Non-pigmented ciliary epithelial cell (primary cell): ENCODE measurements around the gene GPX3.

Experiments used
- DNase-seq: peaks from one replicate; pipeline ENCODE4 v3.0.0-alpha.2; 2010; ENCODE audit warnings: low read depth

Gene GPX3

DNA sequence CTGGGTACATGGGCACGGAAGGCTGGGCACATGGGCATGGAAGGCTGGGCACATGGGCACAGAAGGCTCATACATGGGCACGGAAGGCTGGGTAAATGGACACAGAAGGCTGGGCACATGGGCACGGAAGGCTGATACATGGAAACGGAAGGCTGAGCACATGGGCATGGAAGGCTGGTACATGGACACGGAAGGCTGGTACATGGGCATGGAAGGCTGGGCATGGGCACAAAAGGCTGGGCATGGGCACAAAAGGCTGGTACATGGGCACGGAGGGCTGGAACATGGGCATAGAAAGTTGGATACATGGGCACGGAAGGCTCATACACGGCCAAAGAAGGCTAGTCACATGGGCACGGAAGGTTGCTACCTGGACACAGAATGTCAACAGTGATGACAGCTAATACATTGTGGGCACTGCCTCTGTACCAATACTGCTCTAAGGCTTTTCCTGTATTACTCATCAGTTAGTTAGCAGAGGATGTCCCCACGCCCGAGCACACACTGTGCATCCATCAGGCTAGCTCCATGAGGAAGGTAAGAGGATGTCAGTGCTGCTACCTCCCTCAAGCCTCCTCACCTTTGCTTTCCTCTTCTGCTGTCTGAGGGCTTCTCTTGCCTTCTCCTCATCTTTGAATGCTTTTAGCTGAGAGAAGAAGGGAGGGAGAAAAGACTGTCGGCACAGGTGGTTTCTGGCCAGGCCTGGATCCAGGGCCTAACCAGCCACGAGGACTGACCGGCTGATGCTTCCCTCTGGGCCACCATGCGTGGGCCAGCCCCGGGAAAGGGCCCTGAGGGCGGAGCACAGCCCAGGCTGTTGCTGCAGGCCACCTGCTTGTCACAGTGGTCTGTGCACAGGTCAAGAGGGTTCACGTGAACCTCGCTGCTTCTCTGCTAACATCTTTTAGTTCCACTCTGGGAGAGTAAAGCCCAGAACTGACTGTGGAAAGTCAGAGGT is 14.3 kb downstream of the GPX3 start:
- no peak for DNase-seq

GRCh38 chr5:151036556-151036955 is 16.2 kb downstream of the GPX3 start:
- DNase-seq = no peak

GRCh38 chr5:151037561-151038411 is 17.4 kb downstream of the GPX3 start:
- no peak for DNase-seq

- no peak for DNase-seq
These were observed 18.0 kb downstream of the GPX3 start for GRCh38 chr5:151038412-151038745.

- no peak for DNase-seq
These were observed 18.4 kb downstream of the GPX3 start for GRCh38 chr5:151038801-151039238.

- no peak for DNase-seq
These were observed 19.3 kb downstream of the GPX3 start for GRCh38 chr5:151039665-151040064.

- DNase-seq = no peak
These were observed 19.9 kb downstream of the GPX3 start for GRCh38 chr5:151040211-151040747.

- no peak for DNase-seq
These were observed 21.3 kb downstream of the GPX3 start for GRCh38 chr5:151041577-151042268.

DNA sequence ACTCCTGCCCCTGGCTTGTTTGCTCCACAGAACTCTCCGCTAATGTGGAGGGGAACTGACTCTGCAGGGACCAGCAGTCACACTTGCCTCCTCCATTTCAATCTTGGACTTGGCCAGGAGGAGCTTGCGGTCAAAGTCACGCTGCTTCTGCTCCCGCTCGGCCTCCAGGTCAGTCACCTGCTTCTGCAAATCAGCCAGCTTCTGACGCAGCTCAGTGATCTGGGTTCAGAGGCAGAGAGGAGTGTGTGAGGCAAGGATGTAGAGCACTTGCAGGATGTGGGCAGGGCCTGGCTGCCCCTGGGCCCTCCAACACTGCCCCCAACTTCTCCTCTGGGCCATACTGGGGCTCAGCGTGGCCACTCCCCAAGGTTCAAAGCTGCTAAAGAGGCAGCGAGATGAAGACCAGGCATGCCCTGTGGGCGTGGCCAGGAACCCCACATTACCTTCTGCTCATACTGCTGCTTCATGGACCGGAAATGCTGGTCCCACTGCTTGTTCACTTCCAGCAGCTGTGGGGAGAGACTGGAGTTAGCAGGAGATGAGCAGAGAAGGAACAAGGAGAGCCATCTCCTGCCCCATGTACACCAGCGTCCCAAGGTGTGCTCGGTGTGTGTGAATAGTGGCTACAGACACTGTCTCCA is 22.2 kb downstream of the GPX3 start:
- DNase-seq = no peak

DNA sequence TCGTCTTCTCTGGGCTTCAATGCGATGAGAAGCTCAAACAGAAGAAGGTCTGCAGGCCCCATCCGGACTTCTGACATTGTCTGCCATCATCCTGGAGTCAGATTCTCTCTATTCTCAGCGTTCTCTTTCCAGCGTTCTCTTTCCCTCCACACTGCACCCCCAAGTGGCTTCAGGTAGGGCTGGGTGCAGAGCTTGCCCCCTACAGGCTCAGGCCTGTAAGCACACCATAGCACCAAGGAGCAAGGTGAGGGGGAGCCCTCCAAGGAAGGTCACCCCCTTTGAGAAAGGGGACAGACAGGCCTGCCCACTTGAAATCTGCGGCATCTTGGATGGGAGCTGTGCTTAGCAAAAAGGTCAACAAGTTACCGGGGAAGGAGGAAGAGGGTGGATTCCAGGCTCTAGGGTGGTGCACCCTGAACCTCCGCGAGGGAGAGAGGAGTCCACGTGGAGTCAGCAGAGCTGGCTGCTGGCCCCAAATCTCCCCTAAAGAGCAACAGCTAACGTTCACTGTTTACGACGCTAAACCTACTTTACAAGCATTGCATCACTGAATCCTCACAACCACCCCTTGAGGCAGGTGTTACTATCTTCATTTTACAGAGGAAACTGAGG is 27.5 kb downstream of the GPX3 start:
- no peak for DNase-seq

GRCh38 chr5:151048526-151048925 is 28.1 kb downstream of the GPX3 start:
- no peak for DNase-seq

GRCh38 chr5:151051066-151051930 is 30.9 kb downstream of the GPX3 start:
- no peak for DNase-seq

DNA sequence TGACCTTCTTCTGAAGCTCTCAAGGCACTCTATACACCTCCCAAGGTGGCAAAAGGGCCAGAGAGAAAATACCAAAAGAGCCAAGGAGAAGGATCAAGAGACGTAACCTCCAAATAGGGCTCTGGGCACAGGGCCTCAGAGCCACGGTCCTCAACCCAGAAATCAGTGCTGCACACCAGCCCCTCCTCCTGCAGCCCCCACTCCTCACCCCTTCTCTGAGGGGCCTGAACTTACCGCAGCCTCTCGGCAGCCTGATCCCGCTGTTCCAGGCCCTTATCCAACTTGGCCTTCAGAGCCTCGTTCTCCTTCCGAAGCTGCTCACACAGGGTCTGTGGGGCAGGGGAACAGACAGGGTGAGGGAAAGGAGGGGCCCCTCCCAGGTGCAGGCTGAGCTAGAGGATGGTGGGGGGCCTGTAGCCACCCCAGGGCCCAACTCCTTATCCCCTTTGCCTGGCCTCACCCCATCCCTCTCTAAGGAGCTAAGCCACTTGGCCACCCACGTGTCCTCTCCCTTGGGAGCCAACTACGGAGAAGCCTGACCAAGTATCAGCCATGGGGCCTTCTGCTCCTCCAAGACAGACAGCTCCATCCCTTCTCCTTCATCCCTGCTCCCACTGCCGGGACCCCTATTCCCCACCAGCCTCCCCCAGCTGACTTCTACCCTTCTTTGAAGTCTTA is 31.7 kb downstream of the GPX3 start:
- no peak for DNase-seq

DNA sequence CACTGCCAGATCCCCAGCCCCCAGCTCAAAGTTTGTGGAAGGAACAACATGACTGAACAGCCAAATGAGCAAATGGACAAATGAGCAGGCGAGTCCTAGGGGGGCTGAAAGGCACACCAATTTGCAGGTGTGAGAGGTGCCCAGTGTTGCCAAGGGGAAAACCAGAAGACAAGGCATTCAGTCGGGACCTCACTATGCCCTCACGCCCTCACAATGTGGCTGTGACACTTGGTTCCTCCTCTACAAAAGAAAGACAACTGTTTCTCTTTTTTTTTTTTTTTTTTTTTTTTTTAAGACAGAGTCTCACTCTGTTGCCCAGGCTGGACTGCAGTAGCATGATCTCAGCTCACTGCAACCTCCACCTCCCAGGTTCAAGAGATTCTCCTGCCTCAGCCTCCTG is 32.4 kb downstream of the GPX3 start:
- no peak for DNase-seq

DNA sequence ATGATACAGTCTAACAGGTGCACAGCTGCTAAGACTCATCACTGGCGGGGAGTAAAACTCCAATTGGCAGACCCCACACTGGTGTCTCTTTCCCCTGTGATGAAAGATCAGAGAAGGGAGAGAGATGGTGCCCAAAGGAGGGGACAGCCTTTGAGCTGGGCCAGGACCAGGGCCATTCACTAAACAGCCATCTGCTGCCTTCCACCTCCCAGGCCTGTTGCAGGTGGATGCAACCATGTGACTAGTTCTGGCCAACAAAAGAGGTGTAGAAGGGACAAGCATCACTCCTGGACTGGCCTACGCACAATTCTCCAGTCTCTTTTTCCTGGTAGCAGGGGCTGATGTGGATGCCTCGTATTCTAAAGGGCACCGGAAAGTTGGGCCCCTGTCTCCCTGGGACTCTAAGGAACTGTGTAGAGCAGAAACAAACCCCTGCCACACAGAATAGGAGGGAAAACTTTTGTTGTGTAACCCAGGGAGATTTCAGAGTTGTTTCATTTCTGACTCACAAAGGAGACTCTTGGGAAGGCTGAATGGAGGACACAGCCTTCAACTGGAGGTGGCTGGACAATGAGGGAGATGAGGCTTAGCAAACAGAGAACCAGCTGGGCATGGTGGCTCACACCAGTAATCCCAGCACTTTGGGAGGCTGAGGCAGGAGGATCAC is 33.5 kb downstream of the GPX3 start:
- DNase-seq = no peak

- no peak for DNase-seq
These were observed 34.3 kb downstream of the GPX3 start for GRCh38 chr5:151054709-151055108.

- no peak for DNase-seq
These were observed 34.9 kb downstream of the GPX3 start for GRCh38 chr5:151055336-151055735.

DNA sequence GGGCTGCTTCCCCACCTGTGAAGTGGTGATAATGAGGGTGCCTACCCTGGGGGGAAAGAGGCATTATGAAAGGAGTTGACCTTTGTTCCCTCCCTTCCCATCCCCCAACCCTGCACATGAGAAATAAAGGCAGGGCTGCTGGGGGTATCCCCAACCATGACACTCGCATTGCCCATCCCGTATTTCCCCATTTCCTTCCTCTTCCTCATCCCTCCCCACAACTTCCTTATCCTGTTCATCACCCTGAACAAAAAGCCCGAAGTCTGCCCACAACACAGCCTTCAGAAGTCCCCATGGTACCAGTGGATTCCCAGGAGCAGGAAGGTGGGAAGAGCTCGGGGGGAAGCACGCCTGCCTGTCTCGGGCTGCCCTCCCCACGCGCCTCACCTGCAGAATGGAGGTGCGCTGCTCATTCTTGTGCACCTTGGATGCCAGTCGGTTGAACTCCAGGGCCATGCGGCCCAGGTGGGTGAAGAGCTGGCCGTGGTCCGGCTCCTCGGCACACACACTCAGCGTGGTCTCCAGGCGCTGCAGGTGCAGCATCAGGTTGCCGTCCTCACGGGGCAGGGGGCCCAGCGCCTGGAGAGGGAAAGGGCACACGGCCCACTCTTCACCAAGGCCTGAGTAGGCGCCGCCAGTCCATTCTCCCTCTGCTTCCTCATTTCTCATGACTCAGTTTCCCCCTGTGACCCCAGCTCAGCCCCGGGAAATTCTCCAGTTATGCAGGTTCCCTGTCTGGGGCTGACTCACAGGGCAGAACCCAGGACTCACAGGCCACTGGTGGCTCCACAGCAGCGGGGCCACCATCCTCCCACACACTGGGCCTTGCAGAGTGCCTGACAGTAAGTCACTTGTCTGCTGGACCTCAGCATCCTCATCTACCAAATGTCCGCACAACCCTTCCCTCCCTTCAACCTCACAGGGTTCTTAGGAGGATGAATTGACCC is 36.3 kb downstream of the GPX3 start:
- DNase-seq = no peak
